ENCODE data around the gene SYTL2. TPM values are rescaled to one million over a fixed set of nuclear protein-coding genes. Genes with fewer than 3 reads are reported as not detected.

SYTL2 gene
- total RNA-seq, 1 donor from 2014 or later = 25.1 TPM

DNA sequence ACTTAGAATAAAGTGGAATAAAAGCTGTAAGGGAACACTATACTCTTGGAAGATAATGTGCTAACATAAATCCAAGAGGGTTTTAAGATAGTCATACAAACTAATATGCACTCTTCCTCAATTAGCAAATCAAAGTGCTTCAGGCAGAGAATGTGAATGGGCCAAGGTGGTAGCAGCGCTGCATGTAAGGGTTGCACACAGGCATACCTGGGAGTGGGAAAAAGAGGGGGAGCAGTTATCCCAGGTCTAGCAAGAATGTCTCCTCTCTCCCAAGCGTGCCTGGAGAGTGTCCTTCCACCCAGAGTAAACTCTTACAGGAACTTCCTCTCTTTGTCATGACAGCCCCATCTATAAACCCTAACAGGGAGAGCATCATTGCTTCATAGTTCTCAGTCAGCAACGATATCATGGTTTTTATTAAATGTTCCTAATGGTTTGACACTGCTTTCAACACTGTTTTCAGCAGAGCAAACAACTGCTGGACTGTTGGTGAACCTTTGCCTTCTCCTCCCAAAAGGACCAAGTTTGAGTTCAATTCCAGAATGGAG, 61.6 kb downstream of the SYTL2 start:
- H3K27ac Mint-ChIP-seq (ENCODE audit: unreplicated experiment) = no peak overlapping the region
- H3K4me3 Mint-ChIP-seq (ENCODE audit: unreplicated experiment) = no peak overlapping the region
- no peaks in the 10 kb centered on the region for H3K27me3 Mint-ChIP-seq (ENCODE audit: low read depth)
- DNase-seq (ENCODE audit: low spot score) = no peak
- peaks cover 54% of the 10 kb centered on the region for H3K4me1 Mint-ChIP-seq (ENCODE audit: low read depth)
- TF ChIP-seq, protein P1, sequence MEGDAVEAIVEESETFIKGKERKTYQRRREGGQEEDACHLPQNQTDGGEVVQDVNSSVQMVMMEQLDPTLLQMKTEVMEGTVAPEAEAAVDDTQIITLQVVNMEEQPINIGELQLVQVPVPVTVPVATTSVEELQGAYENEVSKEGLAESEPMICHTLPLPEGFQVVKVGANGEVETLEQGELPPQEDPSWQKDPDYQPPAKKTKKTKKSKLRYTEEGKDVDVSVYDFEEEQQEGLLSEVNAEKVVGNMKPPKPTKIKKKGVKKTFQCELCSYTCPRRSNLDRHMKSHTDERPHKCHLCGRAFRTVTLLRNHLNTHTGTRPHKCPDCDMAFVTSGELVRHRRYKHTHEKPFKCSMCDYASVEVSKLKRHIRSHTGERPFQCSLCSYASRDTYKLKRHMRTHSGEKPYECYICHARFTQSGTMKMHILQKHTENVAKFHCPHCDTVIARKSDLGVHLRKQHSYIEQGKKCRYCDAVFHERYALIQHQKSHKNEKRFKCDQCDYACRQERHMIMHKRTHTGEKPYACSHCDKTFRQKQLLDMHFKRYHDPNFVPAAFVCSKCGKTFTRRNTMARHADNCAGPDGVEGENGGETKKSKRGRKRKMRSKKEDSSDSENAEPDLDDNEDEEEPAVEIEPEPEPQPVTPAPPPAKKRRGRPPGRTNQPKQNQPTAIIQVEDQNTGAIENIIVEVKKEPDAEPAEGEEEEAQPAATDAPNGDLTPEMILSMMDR (IDR thresholded peaks at IDR 0.05) = no peak
- H3K9me3 Mint-ChIP-seq (ENCODE audit: low read depth) = no peaks in the 10 kb centered on the region
- H3K36me3 Mint-ChIP-seq (ENCODE audit: low read depth) = peaks cover 6% of the 10 kb centered on the region

DNA sequence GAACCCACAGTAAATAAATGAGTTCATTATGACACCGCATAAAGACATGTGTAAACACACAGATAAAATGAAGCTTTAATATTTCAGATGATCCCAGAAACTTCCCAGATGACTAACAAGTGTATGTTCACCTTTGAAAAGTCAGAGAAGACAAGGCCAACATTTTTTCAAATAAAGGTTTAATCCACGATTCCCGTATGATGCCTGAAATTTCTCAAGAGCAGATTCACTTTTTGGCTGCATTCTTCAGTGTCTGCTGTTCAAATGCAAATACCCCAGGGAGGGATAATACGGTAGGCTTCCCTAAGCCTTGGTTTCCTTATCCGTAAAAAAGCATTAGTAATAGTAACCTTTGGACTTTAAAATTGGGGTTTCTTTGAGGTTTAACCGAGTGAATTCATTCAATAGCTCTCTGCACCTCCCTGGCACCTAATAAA, 62.5 kb downstream of the SYTL2 start:
- H3K4me3 Mint-ChIP-seq (ENCODE audit: unreplicated experiment) = no peak overlapping the region
- TF ChIP-seq, protein P1 (IDR thresholded peaks at IDR 0.05) = no peak
- no peak for DNase-seq (ENCODE audit: low spot score)
- H3K9me3 Mint-ChIP-seq (ENCODE audit: low read depth) = no peaks in the 10 kb centered on the region
- H3K27me3 Mint-ChIP-seq (ENCODE audit: low read depth) = no peaks in the 10 kb centered on the region
- H3K36me3 Mint-ChIP-seq (ENCODE audit: low read depth) = peaks cover 6% of the 10 kb centered on the region
- H3K27ac Mint-ChIP-seq (ENCODE audit: unreplicated experiment) = no peak overlapping the region
- peaks cover 54% of the 10 kb centered on the region for H3K4me1 Mint-ChIP-seq (ENCODE audit: low read depth)

DNA sequence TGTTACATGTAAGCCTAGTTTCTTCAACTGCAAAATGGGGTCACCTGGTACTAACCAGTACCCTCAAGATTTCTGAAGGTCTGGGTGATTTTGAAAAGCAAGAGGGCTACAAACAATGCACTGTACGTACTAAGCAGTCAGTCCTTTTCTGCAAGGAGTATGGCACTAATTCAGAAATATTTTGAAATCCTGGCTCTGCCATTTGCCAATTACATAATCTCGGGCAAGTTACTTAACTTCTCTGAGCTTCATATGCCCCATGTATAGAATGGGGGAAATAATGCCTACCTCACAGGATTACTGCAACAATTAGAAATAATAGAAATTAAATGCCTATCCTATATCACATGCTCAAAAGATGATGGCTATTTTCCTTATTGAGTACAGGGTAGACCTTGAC, 64.3 kb downstream of the SYTL2 start:
- Mint-ChIP-seq H3K9me3 (ENCODE audit: low read depth) (no peaks in the 10 kb centered on the region), H3K27me3 (ENCODE audit: low read depth) (no peaks in the 10 kb centered on the region), H3K4me3 (ENCODE audit: unreplicated experiment) (no peak overlapping the region), H3K27ac (ENCODE audit: unreplicated experiment) (no peak overlapping the region), H3K4me1 (ENCODE audit: low read depth) (peaks cover 38% of the 10 kb centered on the region), H3K36me3 (ENCODE audit: low read depth) (peaks cover 6% of the 10 kb centered on the region)
- TF ChIP-seq, protein P1 (IDR thresholded peaks at IDR 0.05) = no peak
- DNase-seq (ENCODE audit: low spot score) = no peak

DNA sequence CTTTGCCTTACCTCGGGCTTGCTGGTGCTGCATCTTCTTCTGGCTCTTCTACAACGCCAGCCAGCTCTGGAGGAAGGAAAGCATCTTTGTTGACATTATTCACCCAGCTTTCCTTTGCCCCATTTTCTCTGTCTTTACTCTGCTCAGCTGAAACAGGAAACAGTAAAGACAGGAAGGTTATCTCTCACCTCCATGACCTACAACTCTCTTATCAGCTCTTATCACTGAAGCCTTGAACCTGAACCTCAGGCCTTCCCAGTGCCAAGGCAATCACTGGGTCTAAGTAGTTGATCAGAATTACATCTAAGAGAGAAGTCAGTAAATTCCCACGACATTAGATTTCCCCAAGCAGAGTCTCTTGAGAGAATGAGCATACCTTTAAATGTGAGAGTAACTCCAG, 65.3 kb downstream of the SYTL2 start:
- H3K9me3 Mint-ChIP-seq (ENCODE audit: low read depth) = no peaks in the 10 kb centered on the region
- DNase-seq (ENCODE audit: low spot score) = no peak
- peaks cover 6% of the 10 kb centered on the region for H3K36me3 Mint-ChIP-seq (ENCODE audit: low read depth)
- no peak overlapping the region for H3K27ac Mint-ChIP-seq (ENCODE audit: unreplicated experiment)
- H3K4me1 Mint-ChIP-seq (ENCODE audit: low read depth) = peaks cover 36% of the 10 kb centered on the region
- H3K4me3 Mint-ChIP-seq (ENCODE audit: unreplicated experiment) = no peak overlapping the region
- TF ChIP-seq, protein P1 (IDR thresholded peaks at IDR 0.05) = no peak
- no peaks in the 10 kb centered on the region for H3K27me3 Mint-ChIP-seq (ENCODE audit: low read depth)

DNA sequence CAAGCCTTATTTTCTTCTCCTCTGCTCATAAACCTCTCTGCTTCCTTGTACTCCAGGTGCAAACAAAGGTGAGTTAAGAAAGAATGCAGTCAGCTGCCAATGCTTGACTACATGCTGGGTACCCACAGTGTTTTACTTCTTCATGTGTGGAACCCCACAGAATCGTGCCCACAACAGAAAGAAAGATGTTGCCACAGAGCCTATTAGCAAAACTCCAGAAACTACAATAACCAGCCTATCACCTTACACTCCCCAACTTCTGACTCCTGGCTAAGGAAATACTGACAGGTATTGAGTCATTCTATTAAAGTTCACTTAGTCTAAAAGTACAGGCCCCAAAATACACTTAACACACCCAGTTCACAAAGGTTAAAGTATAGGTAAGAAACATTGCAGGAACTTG, 68.1 kb downstream of the SYTL2 start:
- H3K36me3 Mint-ChIP-seq (ENCODE audit: low read depth) = peaks cover 6% of the 10 kb centered on the region
- H3K27ac Mint-ChIP-seq (ENCODE audit: unreplicated experiment) = no peak overlapping the region
- DNase-seq (ENCODE audit: low spot score) = no peak
- H3K9me3 Mint-ChIP-seq (ENCODE audit: low read depth) = no peaks in the 10 kb centered on the region
- TF ChIP-seq, protein P1 (IDR thresholded peaks at IDR 0.05) = no peak
- peaks cover 24% of the 10 kb centered on the region for H3K4me1 Mint-ChIP-seq (ENCODE audit: low read depth)
- H3K4me3 Mint-ChIP-seq (ENCODE audit: unreplicated experiment) = no peak overlapping the region
- H3K27me3 Mint-ChIP-seq (ENCODE audit: low read depth) = no peaks in the 10 kb centered on the region
